ENCODE measurements around the gene CDC42BPB. TPM values are rescaled to one million over a fixed set of nuclear protein-coding genes. Genes with fewer than 3 reads are reported as not detected.

Gene CDC42BPB
- polyA plus RNA-seq, 1 donor (not counting 4 experiments of a cell fraction or from before 2014, with no cell fraction given): 41.3 TPM

DNA sequence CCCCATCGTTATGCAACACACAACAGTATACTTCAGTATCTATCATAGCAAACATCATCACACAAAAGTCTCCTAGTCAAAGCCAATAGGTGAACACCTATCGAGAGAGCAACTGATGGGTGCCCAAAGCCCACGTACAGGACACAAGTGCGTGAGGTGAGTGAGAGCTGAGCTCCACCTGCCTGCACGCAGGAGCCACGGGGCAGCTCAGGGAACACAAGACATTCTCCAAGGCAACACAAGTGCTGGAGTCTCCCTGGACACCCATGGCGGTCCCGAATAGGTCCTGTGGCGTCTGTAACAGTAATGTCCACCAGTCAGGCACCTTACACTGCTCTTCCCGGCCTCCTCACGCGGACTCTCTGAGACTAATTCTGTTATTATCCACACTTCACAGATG is 44.3 kb downstream of the CDC42BPB start:
- Histone ChIP-seq H3K27ac (ENCODE audit: control insufficient read depth, insufficient read depth, low read length) (no peak overlapping the region), H3K9ac (ENCODE audit: control insufficient read depth, extremely low read depth, insufficient read depth, low read length) (no peak overlapping the region), H4K20me1 (ENCODE audit: control insufficient read depth, extremely low read depth, insufficient read depth, low read length) (peaks cover 38% of the 10 kb centered on the region), H2AFZ (ENCODE audit: control insufficient read depth, low read length) (no peak overlapping the region), H3K4me2 (ENCODE audit: control insufficient read depth, extremely low read depth, insufficient read depth, low read depth, low read length) (no peak overlapping the region), H3K4me3 (ENCODE audit: control insufficient read depth in 2 of 3, extremely low read depth in 1 of 3, insufficient read depth in 2 of 3, low read depth in 1 of 3, low read length in 3 of 3) (no peak overlapping the region), H3K9me1 (ENCODE audit: control insufficient read depth, extremely low read depth, insufficient read depth, low read length) (peaks cover 9% of the 10 kb centered on the region), H3K9me3 (ENCODE audit: control insufficient read depth, low read depth, low read length) (no peaks in the 10 kb centered on the region), H3K36me3 (ENCODE audit: control insufficient read depth in 2 of 2, extremely low read depth in 1 of 2, insufficient read depth in 2 of 2, low read length in 2 of 2) (peaks cover 3 to 11% of the 10 kb centered on the region in 2 experiments), H3K79me2 (ENCODE audit: control insufficient read depth, insufficient read depth, low read length) (peaks cover 59% of the 10 kb centered on the region), H3K4me1 (ENCODE audit: control insufficient read depth, extremely low read depth, insufficient read depth, low read length) (peaks cover 17% of the 10 kb centered on the region), H3K27me3 (ENCODE audit: control insufficient read depth, extremely low read depth, insufficient read depth, low read length) (no peaks in the 10 kb centered on the region)
- FAIRE-seq (no peak), DNase-seq (ENCODE audit: low read depth, low spot score) (no peak)
- TF ChIP-seq CTCF (optimal IDR thresholded peaks at IDR 0.05 in 1 of 3, IDR thresholded peaks at IDR 0.05 in 1 of 3, conservative IDR thresholded peaks at IDR 0.05 in 1 of 3; ENCODE audit: extremely low read depth in 1 of 3, insufficient read depth in 2 of 3, low read length in 3 of 3) (no peak), EZH2 (IDR thresholded peaks at IDR 0.05; ENCODE audit: low read length) (no peak)
- dilution Hi-C loops (cut with MboI; ENCODE audit: extremely low pct_ligation_motif_present, low sequenced_read_pairs): no loop called here

DNA sequence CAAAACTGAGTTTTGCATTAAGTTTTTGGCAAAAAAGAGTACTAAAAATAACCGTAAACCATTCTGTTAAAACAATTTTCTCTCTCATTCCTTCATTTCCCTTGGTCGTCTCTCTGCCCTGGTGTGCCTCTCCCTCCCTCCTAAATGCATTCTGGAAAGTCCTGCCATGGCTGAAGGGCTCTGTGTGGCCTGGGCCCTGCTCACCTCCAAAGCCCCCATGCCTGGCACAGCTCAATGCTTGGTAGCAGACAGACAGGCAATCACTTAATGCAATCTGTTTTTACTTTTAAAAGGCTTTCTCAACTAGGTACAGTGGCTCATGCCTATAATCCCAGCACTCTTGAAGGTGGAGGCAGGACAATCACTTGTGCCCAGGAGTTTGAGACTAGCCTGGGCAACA is 47.8 kb downstream of the CDC42BPB start:
- DNase-seq (ENCODE audit: low read depth, low spot score): no peak
- H3K27me3 ChIP-seq (ENCODE audit: control insufficient read depth, extremely low read depth, insufficient read depth, low read length): no peaks in the 10 kb centered on the region
- H2AFZ ChIP-seq (ENCODE audit: control insufficient read depth, low read length): no peak overlapping the region
- H3K4me1 ChIP-seq (ENCODE audit: control insufficient read depth, extremely low read depth, insufficient read depth, low read length): peaks cover 4% of the 10 kb centered on the region
- H3K4me2 ChIP-seq (ENCODE audit: control insufficient read depth, extremely low read depth, insufficient read depth, low read depth, low read length): no peak overlapping the region
- H3K79me2 ChIP-seq (ENCODE audit: control insufficient read depth, insufficient read depth, low read length): peaks cover 35% of the 10 kb centered on the region
- peaks cover 3% of the 10 kb centered on the region for H3K9me1 ChIP-seq (ENCODE audit: control insufficient read depth, extremely low read depth, insufficient read depth, low read length)
- H3K27ac ChIP-seq (ENCODE audit: control insufficient read depth, insufficient read depth, low read length): no peak overlapping the region
- H4K20me1 ChIP-seq (ENCODE audit: control insufficient read depth, extremely low read depth, insufficient read depth, low read length): peaks cover 13% of the 10 kb centered on the region
- TF ChIP-seq CTCF (optimal IDR thresholded peaks at IDR 0.05 in 1 of 3, IDR thresholded peaks at IDR 0.05 in 1 of 3, conservative IDR thresholded peaks at IDR 0.05 in 1 of 3; ENCODE audit: extremely low read depth in 1 of 3, insufficient read depth in 2 of 3, low read length in 3 of 3) (no peak), EZH2 (IDR thresholded peaks at IDR 0.05; ENCODE audit: low read length) (no peak)
- dilution Hi-C loops (cut with MboI; ENCODE audit: extremely low pct_ligation_motif_present, low sequenced_read_pairs): no loop called here
- H3K9ac ChIP-seq (ENCODE audit: control insufficient read depth, extremely low read depth, insufficient read depth, low read length): no peak overlapping the region
- no peaks in the 10 kb centered on the region for H3K9me3 ChIP-seq (ENCODE audit: control insufficient read depth, low read depth, low read length)
- H3K36me3 ChIP-seq (ENCODE audit: control insufficient read depth in 2 of 2, extremely low read depth in 1 of 2, insufficient read depth in 2 of 2, low read length in 2 of 2): peaks cover 3 to 20% of the 10 kb centered on the region in 2 experiments
- no peak for FAIRE-seq
- H3K4me3 ChIP-seq (ENCODE audit: control insufficient read depth in 2 of 3, extremely low read depth in 1 of 3, insufficient read depth in 2 of 3, low read depth in 1 of 3, low read length in 3 of 3): no peak overlapping the region
